ENCODE data around the gene CLEC19A. TPM values are rescaled to one million over a fixed set of nuclear protein-coding genes. Genes with fewer than 3 reads are reported as not detected.

The CLEC19A gene
- total RNA-seq, 1 experiment from 2014 or later = not detected

DNA sequence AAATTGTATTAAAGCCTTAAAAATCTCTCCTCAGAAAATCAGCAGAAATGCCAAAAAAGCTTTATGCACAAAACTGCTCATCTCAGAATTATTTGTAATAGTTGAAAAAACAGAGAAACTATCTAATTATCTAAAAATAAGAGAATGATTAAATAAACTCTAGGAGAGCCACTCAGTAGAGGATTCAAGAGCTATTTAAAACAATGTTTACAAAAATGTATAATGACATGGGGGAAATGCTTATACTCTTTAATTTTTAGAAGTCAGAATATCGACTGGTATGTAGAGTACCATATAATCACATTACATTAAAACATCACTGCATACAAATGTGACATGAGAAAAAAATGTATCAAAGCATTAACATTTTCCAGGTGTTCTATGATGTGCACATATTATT is 11.9 kb downstream of the CLEC19A start:
- POLR2A ChIA-PET (ENCODE audit: low non-redundant PET) = no interaction called here
- no peak for DNase-seq (ENCODE audit: low spot score)
- H3K36me3 ChIP-seq (ENCODE audit: insufficient read depth, low read length, poor library complexity, severe bottlenecking) = no peaks in the 10 kb centered on the region
- TF ChIP-seq, protein P1, sequence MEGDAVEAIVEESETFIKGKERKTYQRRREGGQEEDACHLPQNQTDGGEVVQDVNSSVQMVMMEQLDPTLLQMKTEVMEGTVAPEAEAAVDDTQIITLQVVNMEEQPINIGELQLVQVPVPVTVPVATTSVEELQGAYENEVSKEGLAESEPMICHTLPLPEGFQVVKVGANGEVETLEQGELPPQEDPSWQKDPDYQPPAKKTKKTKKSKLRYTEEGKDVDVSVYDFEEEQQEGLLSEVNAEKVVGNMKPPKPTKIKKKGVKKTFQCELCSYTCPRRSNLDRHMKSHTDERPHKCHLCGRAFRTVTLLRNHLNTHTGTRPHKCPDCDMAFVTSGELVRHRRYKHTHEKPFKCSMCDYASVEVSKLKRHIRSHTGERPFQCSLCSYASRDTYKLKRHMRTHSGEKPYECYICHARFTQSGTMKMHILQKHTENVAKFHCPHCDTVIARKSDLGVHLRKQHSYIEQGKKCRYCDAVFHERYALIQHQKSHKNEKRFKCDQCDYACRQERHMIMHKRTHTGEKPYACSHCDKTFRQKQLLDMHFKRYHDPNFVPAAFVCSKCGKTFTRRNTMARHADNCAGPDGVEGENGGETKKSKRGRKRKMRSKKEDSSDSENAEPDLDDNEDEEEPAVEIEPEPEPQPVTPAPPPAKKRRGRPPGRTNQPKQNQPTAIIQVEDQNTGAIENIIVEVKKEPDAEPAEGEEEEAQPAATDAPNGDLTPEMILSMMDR (conservative IDR thresholded peaks at IDR 0.05; ENCODE audit: low read depth, low read length) = no peak
- no peak for TF ChIP-seq EZH2 (IDR thresholded peaks at IDR 0.05; ENCODE audit: borderline replicate concordance, low read depth, low read length, poor library complexity, severe bottlenecking)
- H3K4me3 ChIP-seq (ENCODE audit: low read depth, low read length, poor library complexity, severe bottlenecking) = no peak overlapping the region
- CTCF ChIA-PET = no interaction called here
- H3K27ac ChIP-seq (ENCODE audit: low read depth, low read length, poor library complexity, severe bottlenecking) = no peak overlapping the region
- no TSS peak for BruUV-seq (replicated peaks)
- peaks cover 11% of the 10 kb centered on the region for H3K27me3 ChIP-seq (replicated peaks; ENCODE audit: insufficient read depth, low read depth, low read length, poor library complexity)
- intact Hi-C loops (cut with micrococcal nuclease; ENCODE audit: unreplicated experiment) = no loop called here
- no peaks in the 10 kb centered on the region for H3K4me1 ChIP-seq (ENCODE audit: insufficient read depth, low read length, poor library complexity, severe bottlenecking)
- no peaks in the 10 kb centered on the region for H3K9me3 ChIP-seq (ENCODE audit: low read depth, low read length, poor library complexity, severe bottlenecking)

DNA sequence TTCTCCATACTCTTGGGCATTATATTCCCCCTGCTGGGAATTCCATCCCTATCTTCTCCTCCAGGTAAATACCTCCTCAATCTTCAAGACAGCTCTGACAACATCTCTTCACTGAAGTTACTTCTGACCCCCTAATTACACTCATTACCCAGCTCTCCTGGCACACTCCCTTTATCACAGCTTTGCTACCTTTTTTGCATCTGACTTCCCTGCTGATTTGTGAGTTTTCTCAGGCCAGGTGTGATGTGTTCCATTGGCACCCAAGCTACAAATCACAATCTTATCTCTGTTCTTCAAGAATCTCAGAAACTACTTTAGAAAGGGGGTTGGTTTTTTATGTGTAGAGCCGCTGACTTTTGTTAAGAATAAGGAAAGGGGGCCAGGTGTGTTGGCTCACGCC is 14.0 kb downstream of the CLEC19A start:
- ChIA-PET CTCF (no interaction called here), POLR2A (ENCODE audit: low non-redundant PET) (no interaction called here)
- no peak overlapping the region for H3K27ac ChIP-seq (ENCODE audit: low read depth, low read length, poor library complexity, severe bottlenecking)
- no peak for DNase-seq (ENCODE audit: low spot score)
- no peaks in the 10 kb centered on the region for H3K4me1 ChIP-seq (ENCODE audit: insufficient read depth, low read length, poor library complexity, severe bottlenecking)
- intact Hi-C loops (cut with micrococcal nuclease; ENCODE audit: unreplicated experiment) = no loop called here
- no peaks in the 10 kb centered on the region for H3K36me3 ChIP-seq (ENCODE audit: insufficient read depth, low read length, poor library complexity, severe bottlenecking)
- peaks cover 11% of the 10 kb centered on the region for H3K27me3 ChIP-seq (replicated peaks; ENCODE audit: insufficient read depth, low read depth, low read length, poor library complexity)
- H3K4me3 ChIP-seq (ENCODE audit: low read depth, low read length, poor library complexity, severe bottlenecking) = no peak overlapping the region
- TF ChIP-seq EZH2 (IDR thresholded peaks at IDR 0.05; ENCODE audit: borderline replicate concordance, low read depth, low read length, poor library complexity, severe bottlenecking) = no peak
- TF ChIP-seq, protein P1 (conservative IDR thresholded peaks at IDR 0.05; ENCODE audit: low read depth, low read length) = no peak
- H3K9me3 ChIP-seq (ENCODE audit: low read depth, low read length, poor library complexity, severe bottlenecking) = no peaks in the 10 kb centered on the region
- BruUV-seq (replicated peaks) = no TSS peak

DNA sequence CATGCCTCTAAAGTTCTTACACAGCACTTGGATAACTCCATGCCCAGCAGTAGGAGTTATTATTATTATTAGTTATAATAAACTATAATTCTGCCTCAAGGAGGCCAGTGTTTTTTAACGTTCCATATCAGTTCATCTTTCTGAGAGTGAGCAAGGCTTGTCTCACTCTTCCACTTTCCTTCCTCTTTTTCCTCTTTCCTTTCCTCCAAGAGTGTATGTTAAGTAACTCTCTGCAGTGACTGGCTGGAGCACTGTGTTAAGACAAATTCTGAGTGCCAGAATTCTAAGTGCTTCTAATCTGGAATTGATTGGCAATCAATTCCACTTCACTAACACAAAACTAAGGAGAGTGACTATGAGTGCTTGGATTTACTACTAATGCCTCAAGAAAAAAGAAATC is 16.4 kb downstream of the CLEC19A start:
- H3K9me3 ChIP-seq (ENCODE audit: low read depth, low read length, poor library complexity, severe bottlenecking) = no peaks in the 10 kb centered on the region
- no TSS peak for BruUV-seq (replicated peaks)
- no peak overlapping the region for H3K27ac ChIP-seq (ENCODE audit: low read depth, low read length, poor library complexity, severe bottlenecking)
- H3K36me3 ChIP-seq (ENCODE audit: insufficient read depth, low read length, poor library complexity, severe bottlenecking) = no peaks in the 10 kb centered on the region
- no peak for TF ChIP-seq EZH2 (IDR thresholded peaks at IDR 0.05; ENCODE audit: borderline replicate concordance, low read depth, low read length, poor library complexity, severe bottlenecking)
- ChIA-PET POLR2A (ENCODE audit: low non-redundant PET) (no interaction called here), CTCF (no interaction called here)
- H3K4me1 ChIP-seq (ENCODE audit: insufficient read depth, low read length, poor library complexity, severe bottlenecking) = no peaks in the 10 kb centered on the region
- intact Hi-C loops (cut with micrococcal nuclease; ENCODE audit: unreplicated experiment) = no loop called here
- no peak overlapping the region for H3K4me3 ChIP-seq (ENCODE audit: low read depth, low read length, poor library complexity, severe bottlenecking)
- H3K27me3 ChIP-seq (replicated peaks; ENCODE audit: insufficient read depth, low read depth, low read length, poor library complexity) = peaks cover 8% of the 10 kb centered on the region
- no peak for DNase-seq (ENCODE audit: low spot score)

DNA sequence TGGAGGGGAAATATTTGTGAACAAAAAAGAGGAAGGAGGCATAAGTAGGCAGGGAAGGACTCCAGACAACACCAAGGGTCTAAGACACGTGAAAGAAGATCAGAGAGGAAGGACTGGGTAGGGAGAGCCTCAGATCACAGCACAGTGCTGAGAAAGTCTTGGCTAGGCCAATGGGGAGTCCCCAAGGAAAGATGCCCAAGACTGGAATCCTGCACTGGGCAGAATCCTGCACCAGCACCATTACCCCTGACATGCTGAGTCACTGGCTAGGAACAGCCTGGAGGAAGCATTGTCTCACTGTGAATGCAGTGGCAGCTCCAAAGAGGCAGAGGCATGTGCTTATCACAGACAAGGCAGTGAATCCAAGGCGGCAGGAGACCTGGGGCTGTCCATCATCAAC is 19.2 kb downstream of the CLEC19A start:
- no peaks in the 10 kb centered on the region for H3K9me3 ChIP-seq (ENCODE audit: low read depth, low read length, poor library complexity, severe bottlenecking)
- H3K27me3 ChIP-seq (replicated peaks; ENCODE audit: insufficient read depth, low read depth, low read length, poor library complexity) = no peaks in the 10 kb centered on the region
- no peak for DNase-seq (ENCODE audit: low spot score)
- no TSS peak for BruUV-seq (replicated peaks)
- ChIA-PET POLR2A (ENCODE audit: low non-redundant PET) (no interaction called here), CTCF (no interaction called here)
- intact Hi-C loops (cut with micrococcal nuclease; ENCODE audit: unreplicated experiment) = no loop called here
- H3K4me3 ChIP-seq (ENCODE audit: low read depth, low read length, poor library complexity, severe bottlenecking) = no peak overlapping the region
- TF ChIP-seq EZH2 (IDR thresholded peaks at IDR 0.05; ENCODE audit: borderline replicate concordance, low read depth, low read length, poor library complexity, severe bottlenecking) = no peak
- no peaks in the 10 kb centered on the region for H3K4me1 ChIP-seq (ENCODE audit: insufficient read depth, low read length, poor library complexity, severe bottlenecking)
- no peak overlapping the region for H3K27ac ChIP-seq (ENCODE audit: low read depth, low read length, poor library complexity, severe bottlenecking)
- no peaks in the 10 kb centered on the region for H3K36me3 ChIP-seq (ENCODE audit: insufficient read depth, low read length, poor library complexity, severe bottlenecking)
